Measurements from ENCODE around the gene ASIC4. TPM values are rescaled to one million over a fixed set of nuclear protein-coding genes. Genes with fewer than 3 reads are reported as not detected.
A peak's percentile ranks its signal among the peaks of the same experiment; 100 is the strongest.

Gene ASIC4
- total RNA-seq, 3 donors from 2014 or later, result 0.08 TPM; not detected in 2

DNA sequence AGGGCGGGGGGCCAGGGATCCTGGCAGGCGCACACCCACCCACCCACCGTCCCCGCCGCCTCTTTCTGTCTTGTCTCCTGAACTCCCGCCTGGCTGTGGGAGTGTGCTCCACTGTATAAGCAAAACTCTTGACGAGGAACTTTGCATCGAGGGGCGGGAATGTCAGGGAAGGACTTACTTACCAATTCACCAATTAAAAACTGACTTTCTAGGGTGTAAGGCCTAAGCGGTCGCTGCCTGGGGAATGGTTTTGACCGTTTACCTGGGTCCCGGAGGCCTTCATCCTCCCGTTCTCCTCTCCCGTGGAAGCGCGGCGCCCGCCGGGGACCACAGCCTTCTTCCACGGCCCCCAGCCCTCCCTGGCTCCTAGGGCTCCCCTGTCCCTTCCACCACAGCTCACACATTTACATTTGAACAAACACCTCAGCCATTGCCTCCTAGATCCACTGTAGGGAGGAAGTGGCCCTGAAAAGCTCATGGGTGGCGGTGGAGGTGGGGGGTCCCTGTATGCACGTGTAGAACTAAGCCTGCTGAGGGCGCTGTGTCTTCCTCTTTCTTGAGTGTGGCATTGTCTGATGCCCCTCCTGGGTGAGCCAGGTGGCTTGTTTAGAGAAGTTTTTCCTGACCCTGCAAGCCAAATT, 8.9 kb downstream of the ASIC4 start:
- Mint-ChIP-seq H3K4me3 (no peak overlapping the region), H3K4me1 (ENCODE audit: low read depth) (peaks cover 13% of the 10 kb centered on the region), H3K36me3 (ENCODE audit: insufficient read depth) (no peaks in the 10 kb centered on the region), H3K27me3 (ENCODE audit: low read depth) (peaks cover 82% of the 10 kb centered on the region), H3K9me3 (no peaks in the 10 kb centered on the region)
- DNase-seq (no peak), ATAC-seq (no peak)

DNA sequence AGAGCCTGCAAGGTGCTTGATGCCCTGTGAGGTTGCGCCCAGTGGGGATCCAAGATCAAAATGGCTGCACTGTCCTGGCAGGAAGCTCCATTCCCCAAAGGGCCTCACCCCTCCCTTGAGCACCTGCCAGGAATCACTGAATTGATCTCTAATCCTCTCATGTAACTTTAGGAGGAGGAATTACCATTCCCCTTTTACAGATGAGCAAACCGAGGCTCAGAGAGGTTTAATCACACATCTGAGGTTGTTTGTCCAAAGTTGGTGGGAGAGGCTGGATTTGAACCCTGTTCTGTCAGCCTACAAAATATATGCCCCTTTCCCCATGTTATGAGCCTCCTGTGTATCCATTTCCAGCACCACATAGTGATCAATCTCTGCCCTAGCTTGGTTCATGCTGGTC, 10.5 kb downstream of the ASIC4 start:
- H3K4me1 Mint-ChIP-seq (ENCODE audit: low read depth), result peaks cover 13% of the 10 kb centered on the region
- no peaks in the 10 kb centered on the region for H3K9me3 Mint-ChIP-seq
- H3K4me3 Mint-ChIP-seq, result no peak overlapping the region
- DNase-seq, result no peak
- no peak for ATAC-seq
- H3K36me3 Mint-ChIP-seq (ENCODE audit: insufficient read depth), result no peaks in the 10 kb centered on the region
- H3K27me3 Mint-ChIP-seq (ENCODE audit: low read depth), result peaks cover 85% of the 10 kb centered on the region

DNA sequence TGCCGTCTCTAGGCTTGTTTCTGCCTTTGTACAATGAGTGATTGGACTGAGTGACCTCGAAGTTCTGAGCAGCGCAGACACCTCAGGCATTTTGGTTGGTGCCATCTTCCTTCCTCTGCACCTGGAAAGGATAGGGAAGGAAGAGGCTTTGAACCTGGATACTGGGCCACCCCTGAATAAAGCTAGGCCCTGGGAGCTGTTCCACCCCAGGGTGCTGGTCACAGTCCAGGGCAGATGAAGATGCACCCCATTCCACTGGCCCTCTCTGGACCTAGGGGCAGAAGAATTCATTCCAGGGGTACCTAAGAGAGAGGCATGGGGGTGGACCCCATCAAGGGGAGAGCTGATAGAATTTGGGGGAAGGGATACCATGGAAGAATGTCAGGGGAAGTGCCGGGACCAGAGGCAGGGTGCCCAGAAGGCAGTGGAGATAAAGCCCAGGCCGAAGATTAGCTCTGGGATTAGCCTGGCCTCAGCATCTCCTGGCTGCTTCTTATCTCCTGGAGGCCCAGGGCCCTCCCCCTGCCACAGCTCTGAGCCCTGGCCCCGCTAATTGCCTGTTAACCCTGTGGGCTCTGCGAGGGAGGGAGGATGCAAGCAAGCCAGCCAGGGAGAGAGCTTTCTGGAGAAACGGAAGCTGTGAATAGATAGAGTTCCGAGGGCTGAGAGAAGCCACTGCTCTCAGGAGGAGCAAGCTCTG, 11.4 kb downstream of the ASIC4 start:
- H3K27me3 Mint-ChIP-seq (ENCODE audit: low read depth), result peaks cover 87% of the 10 kb centered on the region
- H3K4me1 Mint-ChIP-seq (ENCODE audit: low read depth), result peaks cover 13% of the 10 kb centered on the region
- H3K9me3 Mint-ChIP-seq, result no peaks in the 10 kb centered on the region
- no peaks in the 10 kb centered on the region for H3K36me3 Mint-ChIP-seq (ENCODE audit: insufficient read depth)
- ATAC-seq (no peak), DNase-seq (no peak)
- H3K4me3 Mint-ChIP-seq, result no peak overlapping the region

DNA sequence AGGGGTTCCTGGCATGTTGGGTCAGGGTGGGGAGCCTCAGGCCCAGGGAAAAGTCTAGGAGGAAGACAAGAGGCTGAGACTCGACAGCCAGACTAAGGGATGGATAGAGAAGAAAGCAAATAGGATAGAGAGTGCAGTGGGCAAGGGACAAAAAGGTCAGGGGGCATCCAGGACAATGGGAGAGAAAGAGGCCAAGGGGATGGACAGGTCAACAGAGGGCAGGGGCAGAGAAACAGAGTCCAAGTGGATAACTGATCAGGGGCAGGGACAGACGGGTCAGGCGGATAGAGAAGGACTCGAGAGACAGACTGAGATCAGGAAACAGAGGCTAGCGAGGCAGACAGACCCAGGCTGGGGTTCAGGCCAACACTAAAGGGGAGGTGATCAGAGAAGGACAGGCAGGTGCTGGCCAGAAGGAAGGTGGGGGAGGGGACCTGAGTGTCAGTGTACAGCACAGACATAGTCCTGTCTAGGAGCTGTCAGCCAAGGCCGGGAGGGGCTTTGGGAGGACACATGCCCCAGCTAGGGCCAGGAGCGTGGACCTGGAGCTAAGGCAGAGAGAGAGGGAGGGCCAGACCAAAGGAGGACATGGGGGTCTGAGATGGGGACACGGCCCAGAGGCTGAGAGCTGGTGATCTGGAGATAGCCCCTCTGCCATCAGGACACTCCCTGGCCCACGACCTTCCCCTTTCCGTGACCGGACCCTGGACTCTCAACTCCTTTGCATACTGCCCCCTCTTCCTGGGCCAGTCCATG, 12.2 kb downstream of the ASIC4 start:
- H3K36me3 Mint-ChIP-seq (ENCODE audit: insufficient read depth), result no peaks in the 10 kb centered on the region
- ATAC-seq (no peak), DNase-seq (no peak)
- no peak overlapping the region for H3K4me3 Mint-ChIP-seq
- no peaks in the 10 kb centered on the region for H3K9me3 Mint-ChIP-seq
- H3K27me3 Mint-ChIP-seq (ENCODE audit: low read depth), result peaks cover 85% of the 10 kb centered on the region
- H3K4me1 Mint-ChIP-seq (ENCODE audit: low read depth), result peaks cover 10% of the 10 kb centered on the region

DNA sequence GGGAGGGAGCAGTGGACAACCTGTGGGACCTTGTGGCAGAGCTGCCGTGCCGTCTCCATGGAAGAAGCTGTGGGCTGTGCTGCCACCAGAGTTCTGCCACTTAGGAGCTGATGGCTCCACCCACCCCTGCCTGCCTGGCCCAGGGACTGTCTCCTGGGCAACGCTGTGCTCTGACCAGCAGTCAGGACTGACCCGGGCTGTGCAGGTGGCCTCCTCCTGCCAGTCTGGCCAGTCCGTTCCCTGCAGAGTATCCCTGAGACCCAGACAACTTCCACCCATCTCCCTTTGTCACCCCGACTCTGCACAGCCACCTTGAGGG, 12.8 kb downstream of the ASIC4 start:
- H3K4me1 Mint-ChIP-seq (ENCODE audit: low read depth), result peaks cover 6% of the 10 kb centered on the region
- H3K27me3 Mint-ChIP-seq (ENCODE audit: low read depth), result peaks cover 83% of the 10 kb centered on the region
- no peak for ATAC-seq
- no peak for DNase-seq
- H3K36me3 Mint-ChIP-seq (ENCODE audit: insufficient read depth), result no peaks in the 10 kb centered on the region
- no peak overlapping the region for H3K4me3 Mint-ChIP-seq
- no peaks in the 10 kb centered on the region for H3K9me3 Mint-ChIP-seq

DNA sequence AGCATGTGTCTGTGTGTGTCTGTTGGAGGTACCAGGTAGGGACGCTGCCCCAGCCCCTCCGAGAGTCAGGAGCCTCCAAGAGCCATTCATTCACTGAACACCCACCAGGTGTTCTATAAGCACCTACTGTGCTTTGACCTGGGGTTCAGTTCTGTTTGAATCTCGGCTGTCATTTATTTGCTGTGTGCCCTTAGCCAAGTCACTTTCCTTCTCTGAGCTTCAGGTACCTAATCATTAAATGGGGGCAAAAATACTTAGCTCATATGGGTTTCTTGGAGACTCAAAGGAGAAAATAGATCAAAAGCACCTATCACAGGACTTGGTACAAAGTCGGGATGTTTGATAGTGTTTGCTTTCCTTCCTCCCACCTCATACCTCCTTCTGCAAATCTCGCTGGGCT, 13.2 kb downstream of the ASIC4 start:
- no peak for ATAC-seq
- H3K27me3 Mint-ChIP-seq (ENCODE audit: low read depth), result peaks cover 83% of the 10 kb centered on the region
- H3K4me1 Mint-ChIP-seq (ENCODE audit: low read depth), result peaks cover 4% of the 10 kb centered on the region
- no peak for DNase-seq
- no peaks in the 10 kb centered on the region for H3K36me3 Mint-ChIP-seq (ENCODE audit: insufficient read depth)
- H3K4me3 Mint-ChIP-seq, result no peak overlapping the region
- no peaks in the 10 kb centered on the region for H3K9me3 Mint-ChIP-seq

DNA sequence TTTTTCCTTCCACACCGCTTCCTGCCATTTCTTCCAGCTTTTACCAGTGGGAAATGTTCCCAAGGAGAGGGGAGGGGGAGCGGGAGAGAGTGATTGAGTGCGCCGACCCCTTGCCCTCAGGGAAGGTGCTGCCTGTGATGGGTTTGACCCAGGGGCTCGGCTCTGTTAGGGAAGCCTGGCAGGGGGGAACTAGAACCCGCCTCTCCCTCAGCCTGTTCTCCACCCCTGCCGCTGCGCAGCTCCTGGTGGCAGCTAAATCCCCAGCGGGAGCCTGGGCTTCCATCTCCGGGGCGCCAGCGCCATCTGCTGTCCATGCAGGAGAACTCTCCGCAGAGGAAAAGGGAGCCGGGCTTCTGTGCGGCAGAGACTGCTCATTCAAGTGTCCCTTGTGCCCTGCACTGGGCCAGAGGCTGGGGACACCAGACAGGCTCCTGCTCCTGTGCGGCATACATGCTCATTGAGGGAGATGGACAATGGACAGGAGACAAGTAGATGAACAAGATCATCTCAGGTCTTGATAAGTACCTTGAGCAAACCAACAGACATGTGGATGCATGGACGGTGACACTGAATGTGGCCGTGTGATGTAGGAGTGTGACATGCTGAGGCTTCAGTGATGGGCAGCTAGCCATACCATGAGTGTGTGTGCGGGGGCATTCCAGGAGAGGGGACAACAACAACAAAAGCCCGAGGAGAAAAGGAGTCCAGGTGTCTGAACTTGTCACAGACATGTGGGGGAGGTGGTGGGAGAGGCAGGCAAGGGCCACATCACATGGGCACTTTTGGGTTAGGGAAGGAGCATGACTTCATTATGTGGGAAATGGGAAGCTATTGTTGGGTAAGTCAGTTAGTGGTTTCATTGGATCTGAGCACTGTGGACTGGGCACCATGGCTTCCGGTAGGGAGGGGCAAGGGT, 16.0 kb downstream of the ASIC4 start:
- peaks cover 68% of the 10 kb centered on the region for H3K27me3 Mint-ChIP-seq (ENCODE audit: low read depth)

DNA sequence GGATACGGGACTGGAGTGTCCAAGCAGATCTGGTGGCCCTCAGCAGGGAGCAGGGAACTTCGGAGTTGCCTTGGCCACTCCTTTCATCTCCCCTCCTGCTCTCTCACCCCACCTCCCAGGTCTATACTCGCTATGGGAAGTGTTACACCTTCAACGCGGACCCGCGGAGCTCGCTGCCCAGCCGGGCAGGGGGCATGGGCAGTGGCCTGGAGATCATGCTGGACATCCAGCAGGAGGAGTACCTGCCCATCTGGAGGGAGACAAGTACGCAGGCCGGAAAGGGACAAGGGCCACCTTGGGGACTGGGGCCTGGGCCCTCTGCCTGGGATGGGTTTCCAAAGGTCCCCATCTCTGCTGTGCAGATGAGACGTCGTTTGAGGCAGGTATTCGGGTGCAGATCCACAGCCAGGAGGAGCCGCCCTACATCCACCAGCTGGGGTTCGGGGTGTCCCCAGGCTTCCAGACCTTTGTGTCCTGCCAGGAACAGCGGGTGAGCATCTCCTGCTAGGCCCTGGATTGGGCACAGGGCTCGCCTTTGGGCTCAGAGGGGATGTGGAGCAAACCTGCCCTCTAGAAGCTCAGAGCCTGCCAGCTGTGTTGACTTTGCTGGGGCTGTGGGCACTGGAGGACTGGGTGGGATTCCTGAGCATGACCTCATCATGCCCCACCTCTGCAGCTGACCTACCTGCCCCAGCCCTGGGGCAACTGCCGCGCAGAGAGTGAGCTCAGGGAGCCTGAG, 17.5 kb downstream of the ASIC4 start:
- H3K36me3 Mint-ChIP-seq (ENCODE audit: insufficient read depth), result no peaks in the 10 kb centered on the region
- DNase-seq (no peak), ATAC-seq (no peak)
- H3K4me3 Mint-ChIP-seq, result no peak overlapping the region
- H3K9me3 Mint-ChIP-seq, result no peaks in the 10 kb centered on the region
- peaks cover 55% of the 10 kb centered on the region for H3K27me3 Mint-ChIP-seq (ENCODE audit: low read depth)
- H3K4me1 Mint-ChIP-seq (ENCODE audit: low read depth), result no peaks in the 10 kb centered on the region

More for the DNA sequence above, 16.0 kb downstream of the ASIC4 start:
- no peaks in the 10 kb centered on the region for H3K36me3 Mint-ChIP-seq (ENCODE audit: insufficient read depth)
- H3K9me3 Mint-ChIP-seq, result no peaks in the 10 kb centered on the region
- peak; percentile 86 for DNase-seq
- ATAC-seq, result peak; percentile 96 to 97
- H3K4me3 Mint-ChIP-seq, result no peak overlapping the region
- no peaks in the 10 kb centered on the region for H3K4me1 Mint-ChIP-seq (ENCODE audit: low read depth)

DNA sequence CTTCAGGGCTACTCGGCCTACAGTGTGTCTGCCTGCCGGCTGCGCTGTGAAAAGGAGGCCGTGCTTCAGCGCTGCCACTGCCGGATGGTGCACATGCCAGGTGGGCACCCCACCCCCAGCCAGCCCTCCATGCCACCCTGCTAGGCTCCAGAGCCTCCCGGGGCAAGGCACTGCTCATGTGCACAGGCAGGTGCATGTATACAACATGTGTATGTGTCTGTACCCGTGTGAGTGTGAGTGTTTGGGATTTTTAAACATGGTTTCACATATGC, 18.0 kb downstream of the ASIC4 start:
- H3K36me3 Mint-ChIP-seq (ENCODE audit: insufficient read depth), result no peaks in the 10 kb centered on the region
- H3K27me3 Mint-ChIP-seq (ENCODE audit: low read depth), result peaks cover 50% of the 10 kb centered on the region
- H3K4me3 Mint-ChIP-seq, result no peak overlapping the region
- no peak for DNase-seq
- no peak for ATAC-seq
- no peaks in the 10 kb centered on the region for H3K9me3 Mint-ChIP-seq
- no peaks in the 10 kb centered on the region for H3K4me1 Mint-ChIP-seq (ENCODE audit: low read depth)

DNA sequence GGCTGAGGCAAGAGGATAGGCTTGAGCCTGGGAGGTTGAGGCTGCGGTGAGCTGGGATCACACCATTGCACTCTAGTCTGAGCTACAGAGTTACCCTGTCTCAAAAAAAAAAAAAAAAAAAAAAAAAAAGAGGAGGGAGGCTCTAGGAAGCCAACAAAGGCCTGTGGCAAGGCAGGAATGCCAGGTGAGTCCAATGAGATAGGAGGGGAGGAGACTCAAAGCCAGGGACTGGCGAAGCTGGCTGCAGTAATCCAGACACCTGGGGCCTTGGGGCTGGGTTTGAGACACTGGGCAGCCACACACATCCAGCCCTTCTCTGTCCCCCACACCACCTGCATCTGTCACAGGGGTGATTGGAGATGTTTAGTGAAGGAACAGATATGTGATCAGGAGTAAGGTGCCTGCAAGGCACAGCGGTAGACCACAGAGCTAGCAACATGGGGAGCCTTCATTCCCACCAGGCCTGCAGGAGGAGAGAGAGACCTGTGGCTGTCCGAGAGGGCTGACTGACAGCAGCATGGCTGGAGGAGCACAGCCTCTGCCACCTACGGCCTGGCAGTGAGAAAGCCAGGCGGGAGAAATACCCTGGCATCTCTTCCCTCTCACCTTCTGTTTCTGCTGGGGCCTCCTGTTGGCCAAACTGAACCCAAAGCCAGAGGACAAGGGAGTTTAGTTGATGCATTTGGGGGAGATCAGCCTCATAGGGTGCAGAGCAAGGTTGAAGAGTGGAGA, 19.8 kb downstream of the ASIC4 start:
- DNase-seq (no peak), ATAC-seq (no peak)
- H3K9me3 Mint-ChIP-seq, result no peaks in the 10 kb centered on the region
- H3K4me1 Mint-ChIP-seq (ENCODE audit: low read depth), result no peaks in the 10 kb centered on the region
- H3K4me3 Mint-ChIP-seq, result no peak overlapping the region
- H3K36me3 Mint-ChIP-seq (ENCODE audit: insufficient read depth), result no peaks in the 10 kb centered on the region
- peaks cover 33% of the 10 kb centered on the region for H3K27me3 Mint-ChIP-seq (ENCODE audit: low read depth)

DNA sequence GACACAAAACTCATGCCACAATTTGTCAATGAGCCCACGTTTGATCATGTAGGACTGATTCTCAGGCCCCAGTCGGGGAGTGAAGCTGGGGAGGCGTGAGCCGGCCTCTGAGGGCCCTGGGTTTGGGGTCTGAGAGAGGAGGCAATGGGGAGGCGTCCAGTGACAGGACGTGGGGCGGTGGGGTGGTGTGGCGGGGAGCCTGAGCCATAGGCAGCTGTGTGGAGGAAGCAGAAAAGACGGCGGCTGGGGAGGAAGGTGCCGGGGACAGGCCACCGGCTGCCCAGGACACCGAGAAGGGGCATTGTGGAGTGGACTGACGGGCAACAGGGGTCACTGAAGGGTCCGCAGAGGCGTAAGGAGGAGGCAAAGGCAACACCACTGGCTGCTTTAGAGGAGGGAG, 22.1 kb downstream of the ASIC4 start:
- peaks cover 11% of the 10 kb centered on the region for H3K27me3 Mint-ChIP-seq (ENCODE audit: low read depth)
- no peak overlapping the region for H3K4me3 Mint-ChIP-seq
- peaks cover 5% of the 10 kb centered on the region for H3K4me1 Mint-ChIP-seq (ENCODE audit: low read depth)
- ATAC-seq (no peak), DNase-seq (no peak)
- peaks cover 14% of the 10 kb centered on the region for H3K36me3 Mint-ChIP-seq (ENCODE audit: insufficient read depth)
- no peaks in the 10 kb centered on the region for H3K9me3 Mint-ChIP-seq

DNA sequence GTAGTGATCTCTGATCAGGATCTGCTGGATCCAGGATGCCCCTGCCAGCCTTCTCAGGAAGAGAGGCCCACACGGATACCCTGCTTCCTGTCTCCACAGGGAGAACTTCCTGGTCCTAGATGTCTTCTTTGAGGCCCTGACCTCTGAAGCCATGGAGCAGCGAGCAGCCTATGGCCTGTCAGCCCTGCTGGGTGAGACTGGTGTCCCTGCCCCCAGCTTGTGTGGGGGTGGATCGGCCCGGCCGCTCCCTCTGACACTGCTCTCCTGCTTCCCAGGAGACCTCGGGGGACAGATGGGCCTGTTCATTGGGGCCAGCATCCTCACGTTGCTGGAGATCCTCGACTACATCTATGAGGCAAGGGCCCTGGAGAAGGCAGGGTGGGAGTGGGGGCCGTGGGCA, 22.7 kb downstream of the ASIC4 start:
- no peak overlapping the region for H3K4me3 Mint-ChIP-seq
- DNase-seq (no peak), ATAC-seq (no peak)
- no peaks in the 10 kb centered on the region for H3K9me3 Mint-ChIP-seq
- H3K4me1 Mint-ChIP-seq (ENCODE audit: low read depth), result peaks cover 7% of the 10 kb centered on the region
- peaks cover 15% of the 10 kb centered on the region for H3K36me3 Mint-ChIP-seq (ENCODE audit: insufficient read depth)
- peaks cover 7% of the 10 kb centered on the region for H3K27me3 Mint-ChIP-seq (ENCODE audit: low read depth)

DNA sequence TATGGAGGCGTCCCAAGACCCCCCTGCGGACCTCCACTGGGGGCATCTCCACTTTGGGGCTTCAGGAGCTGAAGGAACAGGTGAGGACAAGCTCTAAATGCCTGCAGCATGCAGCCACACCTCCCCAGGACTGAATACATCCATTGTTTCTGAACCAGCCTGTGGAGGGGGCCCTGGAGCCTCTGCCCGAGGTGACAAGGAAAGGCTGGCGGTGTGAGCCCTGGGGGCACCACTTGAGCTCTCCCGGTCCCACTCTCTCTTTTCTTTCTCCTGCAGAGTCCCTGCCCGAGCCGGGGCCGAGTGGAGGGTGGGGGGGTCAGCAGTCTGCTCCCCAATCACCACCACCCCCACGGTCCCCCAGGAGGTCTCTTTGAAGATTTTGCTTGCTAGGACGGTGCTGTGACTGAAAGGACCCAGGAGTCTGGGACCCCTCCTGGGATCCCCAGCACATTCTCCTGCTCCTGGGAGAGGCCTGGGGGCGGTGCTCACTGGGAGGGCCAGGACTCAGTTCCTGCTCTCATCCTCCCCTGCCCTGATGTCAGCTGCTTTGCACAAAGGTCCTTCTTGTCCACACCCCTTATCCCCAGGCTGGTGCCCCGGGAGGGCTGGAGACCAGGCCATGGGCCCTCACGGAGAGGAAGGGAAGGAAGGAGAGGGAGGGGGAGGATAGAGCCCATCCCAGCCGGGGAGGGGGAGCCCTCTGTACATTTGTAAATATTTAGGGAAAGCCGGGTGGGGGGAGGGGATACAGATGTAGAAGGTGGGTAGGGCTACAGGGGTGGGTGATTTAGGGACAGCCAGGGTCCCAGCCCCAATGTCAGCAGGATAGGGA, 23.6 kb downstream of the ASIC4 start:
- Mint-ChIP-seq H3K4me3 (no peak overlapping the region), H3K36me3 (ENCODE audit: insufficient read depth) (peaks cover 15% of the 10 kb centered on the region), H3K4me1 (ENCODE audit: low read depth) (peaks cover 17% of the 10 kb centered on the region), H3K27me3 (ENCODE audit: low read depth) (peaks cover 3% of the 10 kb centered on the region), H3K9me3 (no peaks in the 10 kb centered on the region)
- ATAC-seq (no peak), DNase-seq (no peak)

Data from activated T-cell treated with anti-CD3 and anti-CD28 coated beads, Interleukin-2, amount 50 U/mL, for 4 hours (primary cell).